LHCN-M2 (cell line): ENCODE results near the gene TYROBP. TPM values are rescaled to one million over a fixed set of nuclear protein-coding genes. Genes with fewer than 3 reads are reported as not detected.

Experiments
- total RNA-seq: library from RNA; depleted of rRNA; stranded (reverse); fragments of >200 nt; gene quantifications from 2 replicates; pipeline ENCODE4 v1.2.3, GENCODE V29; 2014; rRNA removed

TYROBP gene
- total RNA-seq, 1 experiment from 2014 or later = not detected

Other genes starting within 250 kb of the TYROBP start
- gene UPK1A, start 241.8 kb downstream of the TYROBP start, total RNA-seq = 0.17 TPM in 1 of 2 replicates, not detected in the other
- not detected in 2 replicates for gene ZBTB32, start 203.7 kb downstream of the TYROBP start, total RNA-seq
- gene KMT2B, start 190.3 kb downstream of the TYROBP start, total RNA-seq = 9.8 and 10.8 TPM in 2 replicates
- gene IGFLR1, start 165.8 kb downstream of the TYROBP start, total RNA-seq = 5.1 and 11.7 TPM in 2 replicates
- gene U2AF1L4, start 162.9 kb downstream of the TYROBP start, total RNA-seq = 12.2 and 12.4 TPM in 2 replicates
- gene PSENEN, start 162.6 kb downstream of the TYROBP start, total RNA-seq = 35.2 and 35.6 TPM in 2 replicates
- gene LIN37, start 159.7 kb downstream of the TYROBP start, total RNA-seq = 16.9 and 18.7 TPM in 2 replicates
- gene HSPB6, start 151.3 kb downstream of the TYROBP start, total RNA-seq = 0.29 TPM in 1 of 2 replicates, not detected in the other
- 7.2 and 8.2 TPM in 2 replicates for gene PROSER3, start 150.1 kb downstream of the TYROBP start, total RNA-seq
- gene ARHGAP33, start 132.7 kb downstream of the TYROBP start, total RNA-seq = 6.4 and 6.6 TPM in 2 replicates
- gene PRODH2, start 95.5 kb downstream of the TYROBP start, total RNA-seq = not detected in 2 replicates
- gene NPHS1, start 55.8 kb downstream of the TYROBP start, total RNA-seq = not detected in 2 replicates
- gene KIRREL2, start 51.4 kb downstream of the TYROBP start, total RNA-seq = not detected in 2 replicates
- gene APLP1, start 39.7 kb downstream of the TYROBP start, total RNA-seq = 38.3 and 47.1 TPM in 2 replicates
- gene NFKBID, start 7.8 kb downstream of the TYROBP start, total RNA-seq = 2.8 and 3.3 TPM in 2 replicates
- not detected in 2 replicates for gene HCST, start 5.8 kb downstream of the TYROBP start, total RNA-seq
- 6.5 and 8.3 TPM in 2 replicates for gene LRFN3, start 28.1 kb upstream of the TYROBP start, total RNA-seq
- gene SDHAF1, start 86.9 kb upstream of the TYROBP start, total RNA-seq = 24.7 and 28.6 TPM in 2 replicates
- 0.23 TPM in 1 of 2 replicates, not detected in the other for gene SYNE4, start 100.5 kb upstream of the TYROBP start, total RNA-seq
- gene ALKBH6, start 105.9 kb upstream of the TYROBP start, total RNA-seq = 32.6 and 39.6 TPM in 2 replicates
- 5.3 and 6.3 TPM in 2 replicates for gene CLIP3, start 124.6 kb upstream of the TYROBP start, total RNA-seq
- gene THAP8, start 146.0 kb upstream of the TYROBP start, total RNA-seq = 10.8 and 12.5 TPM in 2 replicates
- 22.0 and 23.6 TPM in 2 replicates for gene WDR62, start 146.6 kb upstream of the TYROBP start, total RNA-seq
- gene OVOL3, start 202.8 kb upstream of the TYROBP start, total RNA-seq = not detected in 2 replicates
- gene POLR2I, start 206.6 kb upstream of the TYROBP start, total RNA-seq = 56.0 and 56.1 TPM in 2 replicates
- 295 and 302 TPM in 2 replicates for gene TBCB, start 207.2 kb upstream of the TYROBP start, total RNA-seq
- 479 and 506 TPM in 2 replicates for gene CAPNS1, start 231.8 kb upstream of the TYROBP start, total RNA-seq
- not detected in 2 replicates for gene COX7A1, start 244.2 kb upstream of the TYROBP start, total RNA-seq